ENCODE results near the gene SEPTIN10.
"Not testable (repeated sequence)": the region's sequence is repeated elsewhere in the genome, so short reads cannot be mapped to it uniquely, and the experiment has no call there.

SEPTIN10 gene

DNA sequence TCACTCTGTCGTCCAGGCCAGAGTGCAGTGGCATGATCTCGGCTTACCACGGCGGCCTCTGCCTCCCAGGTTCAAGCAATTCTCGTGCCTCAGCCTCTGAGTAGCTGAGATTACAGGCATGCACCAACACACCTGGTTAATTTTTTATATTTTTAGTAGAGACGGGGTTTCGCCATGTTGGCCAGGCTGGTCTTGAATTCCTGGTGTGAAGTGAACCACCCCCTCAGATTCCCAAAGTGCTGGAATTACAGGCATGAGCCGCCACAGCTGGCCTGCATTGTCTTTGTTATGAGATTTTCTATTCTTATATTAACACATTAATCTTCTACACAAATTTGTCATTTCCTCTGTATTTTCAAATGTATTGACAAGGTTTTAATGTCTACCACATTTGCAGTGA lies 75.2 kb downstream of the SEPTIN10 start:
- DNase-seq: no peak

DNA sequence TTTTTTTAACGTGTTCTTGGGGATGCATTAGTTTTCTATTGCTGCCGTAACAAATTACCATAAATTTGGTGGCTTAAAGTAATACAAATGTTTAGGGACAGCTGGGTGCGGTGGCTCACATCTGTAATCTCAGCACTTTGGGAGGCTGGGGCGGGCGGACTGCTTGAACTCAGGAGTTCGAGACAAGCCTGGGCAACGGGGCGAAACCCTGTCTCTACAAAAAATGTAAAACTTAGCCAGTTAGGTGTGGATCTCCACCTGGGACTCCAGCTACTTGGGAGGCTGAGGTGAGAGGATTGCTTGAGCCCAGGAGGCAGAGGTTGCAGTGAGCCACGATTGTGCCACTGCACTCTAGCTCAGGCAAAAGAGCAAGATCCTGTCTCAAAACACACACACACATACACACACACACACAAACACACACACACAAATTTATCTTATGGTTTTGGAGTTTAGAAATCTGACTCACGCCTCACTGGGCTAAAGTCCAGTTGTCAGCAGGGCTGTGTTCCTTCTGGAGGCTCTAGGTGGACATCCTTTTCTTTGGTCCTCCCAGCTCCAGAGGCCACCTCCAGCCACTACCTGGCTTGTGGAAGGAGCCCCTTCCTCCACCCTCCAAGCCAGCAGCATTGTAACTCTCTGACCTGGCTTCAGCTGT lies 76.1 kb downstream of the SEPTIN10 start:
- DNase-seq: no peak

DNA sequence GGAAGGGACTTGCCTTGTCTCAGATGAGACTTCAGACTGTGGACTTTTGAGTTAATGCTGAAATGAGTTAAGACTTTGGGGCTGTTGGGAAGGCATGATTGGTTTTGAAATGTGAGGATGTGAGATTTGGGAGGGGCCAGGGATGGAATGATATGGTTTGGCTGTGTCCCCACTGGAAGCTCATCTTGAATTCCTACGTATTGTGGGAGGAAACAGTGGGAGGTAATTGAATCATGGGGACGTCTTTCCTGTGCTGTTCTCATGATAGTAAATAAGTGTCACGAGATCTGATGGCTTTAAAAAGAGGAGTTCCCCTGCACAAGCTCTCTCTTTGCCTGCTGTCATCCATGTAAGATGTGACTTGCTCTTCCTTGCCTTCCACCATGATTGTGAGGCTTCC lies 77.2 kb downstream of the SEPTIN10 start:
- DNase-seq: not testable (repeated sequence)

DNA sequence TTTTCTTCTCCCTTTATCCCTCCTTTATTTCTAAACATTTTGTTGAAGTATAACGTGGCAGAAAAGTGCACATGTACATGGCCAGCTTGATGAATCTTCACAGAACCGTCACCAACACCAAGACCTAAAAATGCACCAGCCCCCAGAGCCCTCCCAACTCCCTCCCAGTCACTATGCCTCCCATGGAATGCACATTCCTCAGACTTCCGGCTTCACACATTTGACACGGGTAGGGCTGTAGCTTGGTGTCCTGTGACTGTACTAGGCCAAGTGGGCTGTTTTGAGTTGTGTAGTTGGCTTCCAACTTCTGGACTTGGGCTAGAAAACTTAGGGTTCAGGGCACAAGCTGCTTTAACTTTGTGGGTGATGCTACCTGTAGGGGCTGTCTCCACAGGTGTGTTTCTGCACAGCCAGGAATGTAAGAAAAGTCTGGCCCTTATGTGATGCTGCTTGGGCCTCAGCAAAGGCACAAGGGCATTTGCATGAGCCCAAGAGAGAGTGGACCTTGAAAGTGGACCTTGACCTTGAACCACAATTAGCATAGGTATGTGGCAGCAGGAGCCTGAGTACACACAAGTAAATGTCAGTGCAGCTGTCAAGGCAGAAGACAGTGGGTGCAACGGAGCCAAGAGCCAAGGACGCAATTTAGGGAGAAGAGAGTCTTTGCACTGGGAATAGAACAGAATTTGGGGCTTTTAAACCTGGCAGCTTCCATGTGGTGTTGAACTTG lies 78.4 kb downstream of the SEPTIN10 start:
- no peak for DNase-seq

DNA sequence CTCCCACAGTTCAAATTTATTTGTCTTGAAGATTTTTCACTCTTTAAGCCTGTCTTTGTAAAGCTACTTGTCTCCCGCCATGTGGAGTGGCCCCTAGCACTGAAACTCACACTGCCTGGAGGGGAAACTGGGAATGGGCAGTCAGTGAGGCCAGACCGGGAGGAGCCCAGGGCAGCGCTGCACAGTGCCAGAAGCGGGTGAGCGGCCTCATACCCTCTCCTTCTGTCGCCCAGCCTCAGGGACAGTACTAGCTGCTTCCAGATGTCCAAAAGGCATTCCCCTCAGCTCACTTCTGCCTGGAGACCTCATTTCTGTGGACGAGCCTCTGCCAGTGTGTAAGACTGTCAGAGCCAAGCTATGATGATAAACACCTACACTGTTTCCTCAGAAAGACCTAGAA lies 79.9 kb downstream of the SEPTIN10 start:
- no peak for DNase-seq

DNA sequence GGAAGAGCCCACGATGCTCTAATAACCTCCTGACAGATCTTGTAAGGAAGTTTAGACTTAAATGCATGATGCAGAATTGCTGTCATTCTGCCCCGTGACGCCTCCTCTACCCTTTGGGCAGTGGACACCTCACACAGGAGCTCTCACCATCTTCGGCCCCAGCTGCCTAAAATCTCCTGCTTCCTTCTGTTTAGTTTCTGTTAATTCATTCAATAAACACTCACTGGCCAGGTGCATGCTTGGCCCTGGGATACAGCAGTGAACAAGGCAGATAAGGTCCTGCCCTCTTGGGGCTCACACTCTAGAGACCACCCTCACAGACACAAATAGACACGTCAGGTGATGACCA lies 81.1 kb downstream of the SEPTIN10 start:
- DNase-seq: no peak

DNA sequence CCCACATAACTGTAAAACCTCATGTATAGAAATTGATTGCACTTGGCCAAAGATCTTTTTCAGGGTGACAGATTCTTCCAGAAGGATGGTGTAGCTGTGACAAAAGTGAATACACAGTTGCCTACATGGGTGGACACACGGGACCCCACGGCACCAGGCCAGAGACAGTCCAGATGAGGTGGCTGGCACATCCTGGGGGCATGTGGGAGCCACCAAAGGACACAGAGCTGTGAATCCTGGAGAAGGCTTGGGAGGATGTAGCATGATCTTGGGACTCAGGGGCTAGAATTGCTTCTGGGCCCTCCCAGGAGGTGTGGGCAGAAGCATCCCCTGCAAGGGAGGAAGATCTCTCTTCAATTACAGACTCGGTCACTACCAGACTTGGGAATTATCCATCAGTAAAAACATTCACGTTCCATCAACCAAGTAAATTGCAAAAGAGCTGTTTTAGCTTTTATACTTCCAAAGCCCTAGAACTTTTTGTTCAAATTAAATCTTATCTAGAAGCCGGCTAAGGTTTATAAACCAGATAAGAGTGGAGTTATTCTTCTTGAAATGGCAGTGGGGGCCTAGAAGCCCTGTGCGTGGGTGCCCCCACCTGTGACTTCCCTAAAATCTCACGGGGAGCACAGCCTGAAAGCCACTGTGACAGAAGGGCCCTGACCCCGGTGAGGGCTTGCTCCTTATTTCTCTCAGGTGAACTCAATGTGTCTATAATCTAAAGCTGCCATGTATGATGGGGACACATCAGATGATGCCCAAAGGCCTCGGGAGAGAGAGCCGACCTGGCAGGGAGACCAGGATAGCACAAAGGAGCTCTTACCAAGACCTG lies 81.7 kb downstream of the SEPTIN10 start:
- no peak for DNase-seq

DNA sequence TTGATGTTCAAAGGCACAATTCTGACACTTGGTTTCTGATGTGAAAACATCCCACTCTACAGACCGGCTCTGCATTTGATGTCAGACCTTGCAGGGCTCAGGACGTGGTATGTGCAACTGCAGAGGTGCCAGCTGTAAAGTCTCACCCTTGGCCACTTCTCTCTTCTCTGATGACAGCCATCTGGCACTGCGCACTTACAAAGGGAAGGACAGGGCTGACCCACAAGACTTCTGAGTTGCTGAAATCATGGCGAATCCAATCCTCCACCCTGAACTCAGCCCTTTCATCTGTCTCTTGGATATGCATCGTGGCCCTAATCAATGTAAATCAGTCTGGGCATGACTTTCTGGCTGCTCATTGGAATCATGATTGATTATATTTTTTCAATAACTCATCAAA lies 82.5 kb downstream of the SEPTIN10 start:
- DNase-seq: no peak

DNA sequence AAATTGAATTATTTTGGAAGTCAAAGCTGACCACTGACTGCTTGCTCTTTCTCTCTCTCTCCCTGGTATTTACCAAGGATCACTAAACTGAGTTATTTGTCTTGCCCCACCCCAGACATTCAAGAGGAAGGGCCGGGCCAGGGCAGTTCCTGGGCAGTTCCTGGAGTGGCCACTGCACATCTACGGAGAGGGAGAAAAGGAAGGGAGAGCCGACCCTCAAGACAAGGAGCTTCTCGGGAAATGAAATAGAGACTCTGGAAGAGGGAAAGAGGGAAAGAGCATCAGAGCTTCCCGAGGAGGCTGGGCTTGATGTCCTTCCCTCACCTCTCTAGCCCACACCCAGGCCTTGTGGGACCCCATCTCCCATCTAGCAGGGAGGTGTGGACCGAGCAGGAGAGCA lies 83.1 kb downstream of the SEPTIN10 start:
- no peak for DNase-seq

DNA sequence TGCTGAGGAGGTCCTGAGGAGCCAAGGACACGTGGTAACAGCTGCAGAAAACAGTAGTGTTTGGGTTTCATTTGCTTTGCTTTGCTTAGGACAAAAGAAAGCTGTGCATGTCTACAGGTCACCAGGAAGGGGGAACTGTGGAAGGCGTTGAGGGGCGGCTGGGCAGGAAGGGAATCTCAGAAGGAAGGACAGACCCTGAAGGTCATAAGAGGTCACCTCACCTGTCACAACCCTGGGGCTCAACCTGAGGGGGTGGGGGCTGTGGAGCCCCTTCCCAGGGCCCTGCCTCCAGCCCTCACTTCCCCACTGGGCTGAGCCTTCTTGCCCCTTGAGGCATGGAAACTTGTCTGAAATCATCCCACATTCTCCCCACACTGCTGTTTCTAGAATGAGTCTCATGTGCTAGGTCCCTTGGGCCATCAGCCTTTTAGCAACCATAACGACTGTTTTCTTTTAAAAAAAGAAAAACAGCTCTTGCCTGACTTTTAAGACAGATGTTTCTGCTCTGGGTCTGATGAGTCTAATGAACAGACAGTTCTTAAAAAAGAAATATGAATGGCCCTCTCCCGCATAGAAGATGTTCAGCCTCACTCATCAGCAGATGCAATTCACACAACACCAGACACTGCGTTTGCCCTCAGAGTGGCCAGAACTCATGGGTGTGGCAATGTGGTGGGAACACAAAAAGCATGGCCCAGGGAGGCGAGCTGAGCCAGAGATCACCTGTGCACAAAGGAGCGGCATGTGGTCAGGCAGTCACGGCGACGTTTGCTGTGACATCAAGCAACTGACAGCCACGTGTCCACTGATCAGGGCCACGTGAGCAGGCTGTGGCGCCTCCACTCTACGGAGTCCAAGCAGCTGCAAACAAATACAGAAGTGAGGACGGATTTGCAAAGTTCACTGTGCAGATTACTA lies 84.0 kb downstream of the SEPTIN10 start:
- DNase-seq: no peak

DNA sequence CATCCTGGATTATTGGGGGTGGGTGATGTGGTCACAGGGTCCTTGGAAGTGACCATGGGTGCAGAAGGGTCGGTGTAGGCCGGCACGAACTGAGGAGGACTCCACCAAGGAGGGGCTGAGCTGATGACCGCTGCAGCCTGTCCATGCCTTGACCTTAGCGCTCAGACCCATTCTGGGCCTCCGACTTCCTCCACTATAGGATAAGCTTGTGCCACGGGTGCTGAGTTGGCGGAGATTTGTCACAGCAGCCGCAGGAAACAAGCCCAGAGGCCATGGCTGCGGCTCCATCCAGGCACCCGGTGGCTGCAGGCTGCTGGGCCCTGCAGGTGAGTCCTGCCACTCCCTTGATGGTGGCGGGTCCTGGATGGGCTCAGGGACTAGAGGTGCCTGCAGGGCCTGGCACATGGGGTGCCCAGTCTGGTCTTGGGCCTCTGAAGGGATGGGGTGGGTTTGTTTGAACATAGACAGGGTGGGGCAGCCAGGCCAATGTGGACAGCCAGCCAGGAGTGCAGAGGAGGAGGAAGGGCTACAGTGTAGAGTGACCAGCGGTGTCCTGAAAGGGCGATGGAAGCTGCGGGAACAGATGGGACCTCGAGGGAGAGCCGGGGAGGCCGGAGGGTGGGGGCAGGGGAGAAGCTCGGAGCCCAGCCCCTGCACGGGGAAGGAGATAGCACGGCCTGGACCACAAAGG lies 84.8 kb downstream of the SEPTIN10 start:
- DNase-seq: no peak

DNA sequence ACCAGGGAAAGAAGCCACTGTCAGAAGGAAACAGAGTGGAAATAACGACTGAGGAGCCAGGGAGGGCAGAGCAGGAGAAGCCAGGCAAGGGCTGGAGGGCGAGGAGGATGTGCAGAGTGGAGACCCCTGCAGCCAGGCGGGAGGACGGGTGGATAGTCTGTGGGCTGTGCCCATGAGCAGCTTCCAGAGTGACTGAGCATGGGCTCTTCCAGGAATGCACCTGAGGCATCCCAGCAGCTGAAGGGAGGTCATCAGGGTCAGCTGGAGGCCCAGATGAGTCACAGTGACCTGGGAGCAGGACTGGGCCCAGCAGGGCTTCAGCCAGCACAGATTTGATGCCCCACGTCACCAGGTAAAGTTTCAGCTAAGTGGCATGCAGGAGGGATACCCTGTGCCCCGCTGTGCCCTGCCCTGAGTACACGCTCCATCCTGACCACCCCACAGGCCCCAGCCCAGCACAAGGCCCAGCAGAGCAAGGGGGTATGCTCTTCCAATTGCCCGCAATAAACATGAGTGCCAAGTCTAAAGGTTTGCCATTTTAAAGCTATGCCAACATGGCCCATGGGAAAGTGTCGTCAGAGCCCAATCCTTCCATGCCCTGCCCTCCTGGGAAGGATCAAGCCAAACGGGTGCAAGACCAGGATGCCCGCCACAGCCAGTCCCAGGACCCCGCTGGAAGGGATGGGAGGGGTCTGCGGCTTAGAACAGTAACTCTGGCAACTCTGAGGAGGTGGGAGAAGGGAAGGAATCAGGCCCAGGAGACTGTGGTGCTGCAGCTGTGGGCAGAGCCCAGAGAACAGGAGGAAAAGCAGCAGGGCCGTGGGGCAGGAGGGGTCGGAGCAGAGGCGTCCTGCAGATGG lies 85.7 kb downstream of the SEPTIN10 start:
- no peak for DNase-seq

DNA sequence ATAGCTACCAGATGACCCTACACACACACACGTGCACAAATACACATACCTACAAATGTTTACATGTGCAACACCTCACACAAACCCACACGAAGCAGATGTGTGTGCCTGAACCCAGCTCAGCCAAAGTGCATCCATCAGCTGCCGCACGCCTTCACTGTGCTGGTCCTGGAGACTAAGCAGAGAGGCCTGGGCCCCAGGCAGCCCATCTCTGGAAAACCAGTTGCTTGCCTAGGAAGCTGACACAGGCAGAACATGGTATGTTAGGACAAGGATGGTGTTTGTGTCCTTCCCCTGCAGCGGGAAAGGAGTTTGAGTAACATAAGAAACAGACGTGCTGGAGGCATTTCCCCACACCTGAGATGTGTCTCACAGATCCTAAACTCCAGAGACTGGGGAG lies 86.7 kb downstream of the SEPTIN10 start:
- DNase-seq: no peak

DNA sequence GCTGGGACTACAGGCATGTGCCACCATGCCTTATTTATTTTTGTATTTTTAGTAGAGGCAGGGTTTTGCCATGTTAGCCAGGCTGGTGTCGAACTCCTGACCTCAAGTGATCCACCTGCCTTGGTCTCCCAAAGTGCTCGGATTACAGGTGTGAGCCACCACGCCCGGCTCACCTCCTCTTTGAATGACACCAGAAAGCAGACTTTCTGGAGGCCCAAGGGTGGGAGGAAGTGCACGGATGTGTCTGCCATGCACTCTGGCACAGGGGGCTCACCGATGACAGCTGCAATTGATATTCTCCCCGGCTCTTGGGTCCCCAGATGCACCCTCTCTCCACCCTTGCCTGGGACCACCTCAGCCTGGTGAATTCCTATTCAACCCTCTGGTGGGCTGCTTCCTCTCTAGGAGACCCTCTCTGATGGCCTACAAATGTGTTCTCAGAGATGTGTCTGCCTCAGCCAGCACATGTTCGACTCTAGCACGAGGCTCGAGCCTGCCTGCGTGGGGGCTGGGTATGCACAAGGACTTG lies 87.3 kb downstream of the SEPTIN10 start:
- DNase-seq: no peak

DNA sequence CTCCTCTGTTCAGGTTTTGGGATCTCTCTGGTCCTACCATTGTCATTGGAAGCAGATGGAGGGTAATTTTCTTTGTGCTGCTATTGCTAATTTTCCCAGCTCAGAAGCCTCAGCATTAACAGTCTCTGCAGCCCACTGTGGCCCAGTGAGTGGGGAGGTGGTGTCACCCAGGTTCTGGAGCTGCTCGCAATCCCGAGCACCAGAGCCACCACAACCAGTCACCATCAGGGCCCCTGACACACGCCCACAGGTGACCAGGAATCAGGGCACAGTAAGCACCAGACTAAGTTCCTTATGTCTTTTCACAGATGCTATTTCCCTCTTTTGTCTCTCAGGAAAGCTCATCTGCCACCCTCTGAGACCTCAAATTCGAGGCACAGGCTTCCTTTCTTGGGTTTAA lies 87.9 kb downstream of the SEPTIN10 start:
- no peak for DNase-seq

DNA sequence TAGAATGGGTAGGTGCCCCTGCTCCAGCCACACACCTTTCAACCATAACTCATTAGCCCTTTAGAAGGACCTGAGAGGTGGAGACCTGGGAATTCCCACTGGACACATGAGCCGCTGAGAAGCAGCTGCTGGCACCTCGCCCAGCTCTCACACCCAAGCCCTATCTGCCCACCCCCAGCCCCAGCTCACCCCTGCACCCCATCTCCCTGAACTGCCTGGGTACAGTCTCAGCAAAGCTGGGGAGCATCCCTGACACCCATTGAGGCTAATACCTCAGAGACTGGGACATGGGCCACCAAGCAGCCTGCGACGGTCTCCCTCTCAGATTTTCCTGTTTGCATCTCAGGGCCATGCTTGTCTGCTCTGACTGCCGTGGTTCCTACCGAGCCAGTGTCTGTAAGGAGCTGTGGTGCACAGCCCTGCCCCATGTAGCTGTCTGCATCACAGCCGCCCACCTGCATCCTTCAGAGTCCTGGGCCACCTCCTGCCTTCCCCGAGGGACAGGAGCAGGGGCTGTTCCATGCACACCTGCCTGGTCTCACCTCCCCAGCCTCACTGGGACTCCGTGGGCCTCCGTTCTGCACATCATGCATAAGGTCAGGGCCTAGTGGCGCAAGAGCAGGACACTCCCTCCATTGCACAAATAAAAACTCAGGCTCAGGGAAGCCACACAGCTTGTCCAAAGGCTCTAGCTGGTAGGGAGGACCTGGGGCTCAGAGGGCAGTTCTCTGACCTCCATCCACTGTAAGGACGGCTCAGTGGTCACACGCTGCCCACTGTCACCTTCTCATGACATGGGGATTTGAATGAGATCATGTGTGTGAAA lies 90.0 kb downstream of the SEPTIN10 start:
- DNase-seq: no peak

DNA sequence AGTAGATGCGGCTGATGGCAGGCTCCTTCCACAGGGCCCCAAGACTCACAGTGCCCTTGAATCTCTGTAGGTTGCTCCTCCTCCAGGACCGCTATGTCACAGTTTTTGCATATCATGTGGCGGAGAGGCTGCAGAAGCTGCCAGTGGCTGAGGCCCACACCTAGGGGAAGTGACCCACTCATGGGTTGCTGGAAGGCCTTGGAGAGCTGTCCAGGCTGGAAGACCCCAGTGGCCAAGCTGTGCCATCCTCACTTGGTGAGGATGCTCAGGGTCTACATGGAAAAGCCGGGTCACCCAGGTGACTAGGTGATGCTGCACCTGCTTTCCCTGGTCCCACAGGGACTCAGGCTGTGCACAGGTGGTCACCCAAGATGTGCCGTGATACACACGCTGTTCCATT lies 90.6 kb downstream of the SEPTIN10 start:
- no peak for DNase-seq

DNA sequence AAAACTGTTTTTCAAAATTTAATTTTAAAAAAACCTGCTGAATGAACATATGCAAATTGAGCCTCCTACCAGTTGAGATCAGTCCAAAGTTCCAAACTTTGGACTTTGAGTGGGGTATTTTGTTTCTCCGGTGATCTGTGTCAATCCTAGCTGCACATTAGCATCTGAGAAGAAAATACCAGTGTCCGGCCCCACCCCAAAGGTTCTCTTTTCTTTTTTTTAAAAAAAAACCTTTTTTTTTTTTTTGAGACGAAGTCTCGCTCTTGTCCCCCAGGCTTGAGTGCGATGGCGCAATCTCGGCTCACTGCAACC lies 91.7 kb downstream of the SEPTIN10 start:
- no peak for DNase-seq

DNA sequence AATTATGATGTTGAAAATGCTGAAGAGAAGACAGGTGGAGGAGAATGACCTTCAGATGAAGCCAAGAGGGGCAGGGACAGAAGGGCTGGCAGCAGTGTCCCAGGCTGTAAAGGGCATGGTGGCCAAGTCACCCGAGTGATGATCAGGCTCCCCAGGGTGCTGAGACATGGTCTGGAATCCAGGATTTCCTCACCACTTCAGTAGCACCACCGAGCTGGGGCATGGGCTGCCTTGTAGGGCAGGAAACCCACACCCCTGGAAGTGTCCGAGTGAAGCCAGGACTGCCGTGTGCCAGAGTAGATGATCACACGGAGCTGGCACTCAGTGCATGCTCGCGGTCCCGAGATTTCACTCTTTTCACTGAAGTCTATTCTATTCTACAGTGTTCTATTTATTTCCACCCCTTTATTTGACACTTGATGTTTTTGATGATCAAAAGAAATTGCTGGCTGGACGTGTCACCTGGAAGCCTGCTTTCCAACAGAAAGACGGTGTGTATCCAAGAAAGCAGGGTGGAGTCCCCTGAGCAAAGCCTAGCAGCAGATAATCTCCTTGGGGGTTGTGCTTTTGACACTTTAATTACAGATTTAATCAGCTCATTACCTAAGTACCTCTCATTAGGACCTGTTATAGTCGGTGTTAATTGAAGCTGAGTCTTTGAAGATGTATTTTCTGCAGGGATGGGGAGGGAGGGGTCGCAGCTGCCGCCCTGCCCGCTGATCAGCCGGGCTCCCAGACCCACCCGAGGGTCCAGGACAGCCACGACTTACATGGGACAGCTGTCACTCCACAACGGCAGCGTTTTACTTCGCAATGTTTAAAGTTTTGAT lies 92.3 kb downstream of the SEPTIN10 start:
- no peak for DNase-seq
